GM19455 (cell line): ENCODE results near the gene SLC4A7.
"Not testable (repeated sequence)": the region's sequence is repeated elsewhere in the genome, so short reads cannot be mapped to it uniquely, and the experiment has no call there.

Source experiments
- ATAC-seq: cut with Tn5 transposase; IDR thresholded peaks from one replicate; pipeline ENCODE4 v1.9.1; 2021; ENCODE audit not compliant: unreplicated experiment

SLC4A7 gene

DNA sequence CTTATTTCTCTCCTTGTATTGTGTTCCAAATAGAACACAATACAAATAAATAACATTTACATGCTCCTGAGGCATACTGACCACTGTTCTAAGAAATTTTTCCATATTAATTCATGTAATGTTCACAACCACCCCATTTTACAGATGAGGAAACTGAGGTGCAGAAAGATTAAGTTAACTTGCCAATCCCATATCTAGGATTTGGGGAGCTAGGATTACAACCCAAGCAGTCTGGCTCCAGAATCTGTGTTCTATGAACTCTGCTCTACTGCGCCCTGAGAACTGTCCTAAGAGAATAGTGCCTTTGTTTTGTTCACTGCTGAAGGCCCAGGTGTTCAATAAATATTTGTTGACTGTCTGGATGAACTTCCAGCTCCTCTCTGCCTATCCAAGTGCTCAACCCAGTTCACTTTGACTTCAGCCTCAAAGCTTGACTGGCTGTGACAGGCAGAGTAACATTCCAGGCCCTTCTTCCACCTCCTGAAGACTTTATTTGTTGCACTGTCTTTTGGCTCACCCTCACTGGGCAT, 118.1 kb downstream of the SLC4A7 start:
- no peak for ATAC-seq

- no peak for ATAC-seq
Observed at GRCh38 chr3:27360113-27361078, 123.8 kb downstream of the SLC4A7 start.

- ATAC-seq = no peak
Observed at GRCh38 chr3:27358372-27358771, 125.8 kb downstream of the SLC4A7 start.

DNA sequence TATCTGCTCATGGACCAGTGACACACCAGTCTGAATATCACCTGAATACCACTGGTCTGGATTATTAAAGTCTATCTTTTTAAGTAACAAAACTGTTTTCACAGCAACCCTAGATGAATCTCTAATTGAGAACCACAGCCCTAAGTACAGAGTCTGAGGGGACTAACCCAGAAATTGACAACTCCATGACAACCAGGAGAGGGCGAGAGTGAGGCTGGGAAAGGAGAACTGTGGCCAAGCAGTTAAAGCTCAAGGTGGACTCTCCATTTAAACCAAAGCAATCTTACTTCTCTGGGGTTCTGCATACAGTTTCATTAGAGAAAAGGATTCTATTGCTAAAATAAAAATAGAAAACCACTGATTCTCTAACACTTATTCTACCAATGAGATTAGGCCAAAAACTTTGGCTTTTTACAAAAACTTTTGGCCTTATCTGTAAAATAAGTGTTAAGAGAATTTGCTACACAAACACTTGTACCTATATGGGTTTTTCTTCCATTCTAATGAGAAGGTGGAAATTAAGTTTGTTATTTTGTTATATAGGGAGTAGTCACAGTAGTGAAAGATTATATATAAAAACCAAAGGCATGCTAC, 126.4 kb downstream of the SLC4A7 start:
- peak; percentile 94 for ATAC-seq

DNA sequence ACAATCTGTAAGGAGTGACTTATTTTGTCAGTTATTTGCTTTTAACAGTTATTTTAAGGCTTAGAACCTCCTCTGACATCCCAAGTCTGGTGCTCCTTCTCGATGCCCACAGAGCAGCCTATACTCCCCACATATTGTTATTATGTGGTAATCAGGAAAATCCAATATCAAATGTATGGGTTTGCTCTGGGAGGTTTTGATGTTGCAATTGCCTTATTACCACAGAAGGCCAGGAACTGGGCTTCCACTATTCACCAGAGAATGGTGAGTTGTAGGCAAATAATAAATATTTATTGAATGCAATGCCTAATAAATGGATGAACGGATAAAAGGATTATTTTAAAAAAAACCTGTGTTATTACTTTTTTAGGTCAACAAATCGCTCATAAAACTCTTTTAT, 127.2 kb downstream of the SLC4A7 start:
- no peak for ATAC-seq

DNA sequence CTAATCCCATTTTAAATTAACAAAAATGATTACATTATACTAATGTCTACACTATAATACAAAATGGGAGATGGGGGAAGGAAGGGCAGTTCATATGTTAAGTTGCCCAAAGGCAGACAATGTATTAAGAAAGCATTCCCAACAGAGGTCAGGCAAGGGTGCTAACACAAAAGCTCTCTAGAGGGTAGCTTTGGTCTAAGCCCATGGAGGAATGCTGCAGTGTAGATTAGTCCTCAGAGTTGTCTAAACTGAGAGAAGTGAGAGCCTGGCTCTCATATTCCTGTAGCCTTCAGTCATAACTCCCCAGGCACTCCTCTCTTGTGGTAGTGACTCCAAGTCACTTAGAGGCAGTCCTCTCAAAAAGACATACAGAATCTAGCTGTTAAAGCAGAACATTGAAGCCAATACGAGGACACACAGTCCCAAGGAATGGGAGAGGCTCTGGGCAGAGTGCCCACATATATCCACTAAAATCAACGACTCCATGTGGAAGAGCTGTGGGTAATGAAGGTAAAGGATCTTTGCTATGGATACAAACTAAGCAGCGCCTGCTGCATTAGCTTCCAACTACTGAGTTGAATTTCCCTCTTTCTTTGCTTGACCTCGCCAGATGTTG, 129.5 kb downstream of the SLC4A7 start:
- no peak for ATAC-seq

GRCh38 chr3:27354161-27354560, 130.0 kb downstream of the SLC4A7 start:
- no peak for ATAC-seq

DNA sequence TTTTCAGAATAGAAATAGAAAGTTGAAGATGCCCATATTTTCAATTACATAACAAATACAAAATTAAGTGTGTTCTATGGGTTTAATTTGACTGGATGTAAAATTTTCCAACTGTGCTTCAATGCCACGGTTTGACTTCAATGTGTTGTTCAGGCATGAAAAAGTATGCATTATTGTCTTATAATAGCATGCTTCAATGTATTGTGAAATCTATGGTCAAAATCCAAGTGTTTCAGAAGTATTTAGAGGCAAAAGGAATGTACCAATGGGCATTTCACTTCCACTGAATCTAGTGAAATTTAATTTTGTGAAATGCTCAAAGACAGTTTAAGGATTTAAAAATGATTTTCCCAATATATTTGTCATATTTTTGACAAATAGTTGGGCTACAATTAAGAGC, 131.0 kb downstream of the SLC4A7 start:
- ATAC-seq = no peak

- ATAC-seq = no peak
Observed at GRCh38 chr3:27352047-27352446, 132.1 kb downstream of the SLC4A7 start.

DNA sequence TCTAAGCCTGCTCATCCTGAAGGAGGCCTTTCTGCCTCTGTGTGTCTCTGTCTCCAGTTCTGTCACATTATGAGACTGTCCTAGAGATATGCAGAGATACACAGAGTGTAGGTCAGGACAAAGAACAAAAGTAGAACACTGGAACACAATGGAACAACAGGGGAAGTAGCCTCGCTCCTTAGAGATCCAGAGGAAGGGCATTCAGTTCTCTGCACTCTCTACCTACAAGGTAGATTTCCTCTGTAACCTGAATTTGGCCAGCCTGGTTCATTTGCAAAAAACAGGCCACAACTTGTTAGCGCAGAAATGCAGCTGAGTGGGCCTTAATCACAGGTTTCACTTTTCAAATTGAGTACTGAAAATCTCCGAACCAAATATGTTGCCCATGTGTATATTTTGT, 134.4 kb downstream of the SLC4A7 start:
- peak; percentile 74 for ATAC-seq

DNA sequence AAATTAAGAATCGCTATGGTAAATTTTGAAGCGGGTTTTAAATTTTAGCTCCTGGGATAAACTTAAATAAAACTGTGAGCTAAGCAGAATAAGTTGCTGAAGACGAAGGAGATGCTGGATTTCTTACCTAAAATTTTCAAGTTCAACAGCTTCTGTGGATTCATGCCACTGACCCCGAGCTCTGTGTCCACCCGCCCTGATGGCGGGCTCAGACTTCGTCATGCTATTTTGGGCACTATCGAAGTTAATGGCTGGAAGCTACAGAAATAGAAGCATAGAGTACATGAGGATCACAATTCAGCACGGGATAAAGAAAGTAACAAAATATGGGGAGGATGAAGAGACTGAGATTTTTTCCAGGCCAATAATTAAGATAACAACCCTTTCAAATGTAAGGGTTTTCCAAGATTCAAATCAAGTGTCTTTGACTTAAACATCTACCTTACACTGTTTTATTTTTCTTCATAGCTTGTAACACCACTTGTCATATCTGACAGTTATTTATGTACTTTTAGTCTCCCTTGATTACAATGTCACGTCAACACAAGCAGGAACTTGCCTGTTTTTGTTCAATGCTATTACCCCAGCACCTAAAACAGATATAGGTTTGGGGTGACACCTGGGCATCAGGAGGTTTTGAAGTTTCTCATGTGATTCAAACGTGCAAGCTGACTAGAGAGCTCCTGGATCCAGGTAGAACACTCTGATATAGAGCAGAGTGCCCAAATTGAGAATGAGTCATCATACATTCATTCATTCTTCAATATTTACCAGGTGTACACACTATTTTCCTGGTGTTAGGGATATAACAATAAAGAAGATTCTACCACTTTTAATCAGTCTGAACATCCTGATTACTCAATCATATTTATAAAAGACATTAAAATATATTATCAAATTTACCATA, 138.0 kb downstream of the SLC4A7 start:
- ATAC-seq = no peak

DNA sequence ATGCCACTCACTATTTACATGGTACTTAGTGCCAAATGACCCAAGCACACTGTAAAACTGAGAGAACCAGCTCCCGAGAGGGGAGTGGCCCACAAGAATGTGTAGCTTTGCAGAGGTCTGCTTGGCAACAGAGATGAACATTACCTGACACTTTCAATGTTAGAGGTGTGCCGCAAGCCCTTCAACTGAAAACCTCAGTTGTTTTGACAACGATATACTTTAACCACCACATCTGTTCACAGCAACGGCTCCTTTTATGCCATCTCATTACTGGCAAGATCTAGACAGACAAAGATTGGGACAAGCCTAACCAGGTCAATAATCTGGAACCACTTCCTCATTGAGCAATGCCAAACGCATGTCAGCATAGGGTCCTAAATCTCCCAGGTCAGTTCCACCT, 138.7 kb downstream of the SLC4A7 start:
- no peak for ATAC-seq

GRCh38 chr3:27345045-27345444, 139.1 kb downstream of the SLC4A7 start:
- no peak for ATAC-seq

DNA sequence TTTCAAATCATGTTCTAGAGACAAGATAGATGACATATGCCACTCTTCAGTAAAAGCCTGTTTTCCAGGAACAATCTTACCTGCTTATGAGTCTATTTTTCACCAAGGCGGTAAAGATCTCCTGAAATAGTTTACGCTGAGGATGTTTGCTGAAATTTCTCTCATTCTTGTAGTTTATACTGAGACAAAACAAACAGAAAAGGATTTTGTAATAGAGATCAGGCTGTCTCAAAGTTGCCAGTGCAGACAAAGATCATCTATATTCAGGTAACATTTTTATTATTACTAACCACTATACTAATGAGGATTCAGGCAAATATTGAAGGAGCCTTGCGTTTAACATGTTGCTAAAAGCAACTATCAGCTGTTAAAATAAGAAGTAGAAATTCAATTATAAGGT, 140.0 kb downstream of the SLC4A7 start:
- no peak for ATAC-seq

DNA sequence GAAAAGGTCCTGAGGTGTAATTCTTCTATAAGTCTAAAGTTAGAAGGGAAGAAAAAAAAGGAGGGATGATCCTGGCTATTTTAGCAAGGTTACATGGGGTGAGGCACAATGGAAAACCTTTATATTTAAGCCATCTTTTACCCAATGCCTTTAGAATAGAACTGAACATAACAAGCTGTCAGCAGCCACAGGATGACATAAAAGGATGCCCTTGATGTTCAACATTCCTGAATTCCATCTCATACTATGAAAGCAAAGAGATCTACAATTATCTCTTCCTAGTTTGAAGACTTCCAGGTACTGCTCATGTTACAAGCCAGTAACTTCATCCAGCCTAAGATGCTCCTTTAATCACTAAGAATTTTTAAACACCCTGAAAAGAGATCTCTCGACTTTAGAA, 141.9 kb downstream of the SLC4A7 start:
- ATAC-seq = no peak

- peak; percentile 67 for ATAC-seq
Observed at GRCh38 chr3:27340534-27340933, 143.7 kb downstream of the SLC4A7 start.

- no peak for ATAC-seq
Observed at GRCh38 chr3:27335571-27335970, 148.6 kb downstream of the SLC4A7 start.

DNA sequence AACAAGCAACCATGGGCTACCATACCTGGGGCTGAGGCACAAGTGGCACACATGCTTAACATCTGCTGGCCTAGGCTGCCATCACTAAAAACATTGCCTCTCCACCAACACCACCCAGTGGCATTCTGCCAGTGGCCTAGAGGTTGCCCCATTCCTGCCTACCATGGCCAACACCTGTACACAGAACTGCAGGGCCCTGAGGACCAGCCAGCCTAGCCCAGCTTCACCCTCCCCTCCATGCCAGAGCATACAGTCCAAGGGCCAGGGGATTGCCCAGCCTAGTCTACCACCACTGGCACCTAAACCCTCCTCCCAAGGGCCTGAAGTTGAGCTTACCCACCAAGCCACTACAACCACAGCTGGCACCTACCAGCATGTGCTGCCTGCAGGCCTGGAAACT, 150.3 kb downstream of the SLC4A7 start:
- ATAC-seq = no peak

- not testable (repeated sequence) for ATAC-seq
Observed at GRCh38 chr3:27328982-27329762, 155.0 kb downstream of the SLC4A7 start.
